Astrocyte of the spinal cord (primary cell): Measurements from ENCODE around the gene RXYLT1.
A peak's percentile ranks its signal among the peaks of the same experiment; 100 is the strongest.
"Not testable (repeated sequence)": the region's sequence is repeated elsewhere in the genome, so short reads cannot be mapped to it uniquely, and the experiment has no call there.

Experiments
- DNase-seq: peaks from one replicate; pipeline ENCODE4 v3.0.0; 2011; ENCODE audit warnings: low read depth, low spot score
- H3K4me3 ChIP-seq: 2 replicates; pipeline ENCODE4 v1.5.1; 2011; ENCODE audit warnings: low read depth, mild to moderate bottlenecking, low read length, moderate library complexity
- CTCF ChIP-seq: IDR thresholded peaks from 2 replicates; pipeline ENCODE4 v1.5.1; 2012; ENCODE audit warnings: low read depth, mild to moderate bottlenecking, low read length, inconsistent platforms
- in situ Hi-C: cut with HindIII; loops from 2 replicates; pipeline ENCODE4 v1.10.0; 2017; ENCODE audit warnings: low sequenced_read_pairs

RXYLT1 gene

GRCh38 chr12:63841571-63841970, 61.9 kb downstream of the RXYLT1 start:
- in situ Hi-C loops: no loop called here
- TF ChIP-seq CTCF: no peak
- no peak overlapping the region for H3K4me3 ChIP-seq
- no peak for DNase-seq

GRCh38 chr12:63842750-63843149, 63.0 kb downstream of the RXYLT1 start:
- DNase-seq, H3K4me3 ChIP-seq: not testable (repeated sequence)

GRCh38 chr12:63843254-63843720, 63.6 kb downstream of the RXYLT1 start:
- H3K4me3 ChIP-seq: peak overlapping the region; percentile 98
- in situ Hi-C loops: no loop called here
- no peak for TF ChIP-seq CTCF
- peak; percentile 51 for DNase-seq

More at GRCh38 chr12:63842750-63843149, 63.0 kb downstream of the RXYLT1 start:
- in situ Hi-C loops: not testable (repeated sequence)

GRCh38 chr12:63843721-63844390, 64.1 kb downstream of the RXYLT1 start:
- in situ Hi-C loops: no loop called here
- H3K4me3 ChIP-seq: peak overlapping the region; percentile 98
- TF ChIP-seq CTCF: peak; percentile 83

GRCh38 chr12:63844391-63845341, 65.0 kb downstream of the RXYLT1 start, which contains the start of gene SRGAP1:
Gene SRGAP1, plus strand, starts transcription at chr12:63844700. Its CDS starts 117 bp downstream, at chr12:63844817.
- in situ Hi-C loops: no loop called here
- peak; percentile 80 for DNase-seq
- no peak for TF ChIP-seq CTCF
- H3K4me3 ChIP-seq: peak within 1 kb of the TSS; percentile 98

More at GRCh38 chr12:63843721-63844390, 64.1 kb downstream of the RXYLT1 start:
- peak; percentile 94 for DNase-seq

- peak; percentile 61 for DNase-seq
- no peak for TF ChIP-seq CTCF
- H3K4me3 ChIP-seq: peak overlapping the region; percentile 98
- in situ Hi-C loops: no loop called here
Observed at GRCh38 chr12:63845726-63846125, 66.0 kb downstream of the RXYLT1 start.
